Activated naive CD4-positive, alpha-beta T cell treated with anti-CD3 and anti-CD28 coated beads, Interleukin-2, amount 50 U/mL, for 72 hours (primary cell): ENCODE results near the gene PBX4. TPM values are rescaled to one million over a fixed set of nuclear protein-coding genes. Genes with fewer than 3 reads are reported as not detected.
A peak's percentile ranks its signal among the peaks of the same experiment; 100 is the strongest.

Experiments
- ATAC-seq, 2 donors: fragments of 150-1000 bp; cut with Tn5 transposase; 2 replicates each; pipeline ENCODE4 v1.10.0; 2021; ENCODE audit warnings: mild to moderate bottlenecking in 2 of 2, moderate library complexity in 2 of 2
- DNase-seq, 2 donors: peaks; one replicate each; pipeline ENCODE4 v3.0.0; 2021 to 2022; ENCODE audit warnings: low spot score in 2 of 2
- H3K27ac Mint-ChIP-seq, 2 donors: one replicate each; pipeline ENCODE4 v1.8.0; 2022; ENCODE audit warnings: mild to moderate bottlenecking in 2 of 2, mixed read lengths in 2 of 2
- H3K36me3 Mint-ChIP-seq, 2 donors: one replicate each; pipeline ENCODE4 v1.8.0; 2022; ENCODE audit warnings: mixed read lengths in 2 of 2
- H3K9me3 Mint-ChIP-seq, 2 donors: one replicate each; pipeline ENCODE4 v1.8.0; 2022; ENCODE audit warnings: mixed read lengths in 2 of 2
- total RNA-seq, 2 donors: library from RNA; stranded (reverse); gene quantifications; one replicate each; pipeline ENCODE4 v1.2.3, GENCODE V29; 2022

Gene PBX4
- total RNA-seq, 2 donors from 2014 or later, result 27.6 to 37.3 TPM

DNA sequence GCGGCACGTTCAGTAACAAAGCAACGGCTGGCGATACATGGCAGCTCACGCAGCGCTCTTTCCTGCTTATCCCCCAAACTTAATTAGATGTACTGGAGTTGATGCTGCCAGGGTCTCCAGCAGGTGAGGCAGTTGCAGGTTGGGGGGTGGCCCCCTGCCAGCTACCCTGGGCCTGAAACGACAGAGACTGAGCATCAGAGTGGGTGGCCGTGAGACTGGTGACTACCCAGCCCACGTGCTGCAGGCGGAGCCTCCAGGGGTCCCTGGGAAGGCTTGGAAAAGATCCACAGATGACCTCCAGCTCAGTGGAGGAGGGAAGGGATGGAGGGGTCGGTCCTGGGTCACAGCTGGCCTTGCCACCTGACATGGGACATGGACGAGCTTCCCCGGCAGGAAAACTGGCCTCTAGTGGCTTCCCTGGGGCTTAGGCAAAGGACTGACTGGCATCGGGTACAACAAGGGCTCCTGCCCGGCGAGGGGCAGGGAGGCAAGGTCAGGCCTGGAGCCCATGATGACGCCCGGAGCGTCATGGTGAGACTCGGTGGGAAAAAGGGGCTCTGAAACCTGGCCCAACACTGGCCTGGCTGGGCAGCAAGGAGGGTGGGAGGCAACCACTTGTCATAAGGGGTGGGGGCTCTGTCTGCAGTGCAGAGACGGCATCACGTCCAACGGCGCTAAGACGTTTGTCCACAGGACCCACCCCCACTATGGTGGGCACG lies 56.4 kb downstream of the PBX4 start:
- H3K36me3 Mint-ChIP-seq, result peaks cover 10 to 14% of the 10 kb centered on the region in 2 donors
- peak overlapping the region; percentile 77 to 81 for H3K27ac Mint-ChIP-seq
- H3K9me3 Mint-ChIP-seq, result no peaks in the 10 kb centered on the region
- ATAC-seq (no peak), DNase-seq (no peak)

GRCh38 chr19:19559931-19560330 lies 58.6 kb downstream of the PBX4 start:
- Mint-ChIP-seq H3K36me3 (peaks cover 6 to 9% of the 10 kb centered on the region in 2 donors), H3K9me3 (no peaks in the 10 kb centered on the region), H3K27ac (peak overlapping the region in 1 of 2 donors; percentile 71)
- ATAC-seq, result no peak
- DNase-seq, result no peak

DNA sequence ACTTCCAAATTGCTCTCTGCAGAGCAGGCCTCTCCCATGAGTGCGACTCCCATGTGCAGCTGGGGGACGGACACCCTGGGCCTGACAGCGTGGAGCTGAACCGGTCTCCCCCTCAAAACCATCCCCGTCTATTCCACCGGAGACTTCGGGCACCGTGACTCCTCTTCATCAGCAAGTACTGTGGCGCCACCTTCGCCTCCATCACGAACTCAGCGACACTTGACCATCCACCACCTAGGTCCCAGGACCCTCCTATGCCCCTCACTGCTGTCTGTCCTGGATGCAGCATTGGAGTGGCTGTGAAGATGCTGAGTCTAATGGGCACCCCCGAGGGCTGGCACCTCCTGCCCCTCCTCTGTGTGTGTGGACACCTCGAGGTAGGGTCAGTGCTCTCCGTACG lies 59.9 kb downstream of the PBX4 start:
- Mint-ChIP-seq H3K36me3 (no peaks in the 10 kb centered on the region), H3K9me3 (no peaks in the 10 kb centered on the region)
- ATAC-seq, result no peak

DNA sequence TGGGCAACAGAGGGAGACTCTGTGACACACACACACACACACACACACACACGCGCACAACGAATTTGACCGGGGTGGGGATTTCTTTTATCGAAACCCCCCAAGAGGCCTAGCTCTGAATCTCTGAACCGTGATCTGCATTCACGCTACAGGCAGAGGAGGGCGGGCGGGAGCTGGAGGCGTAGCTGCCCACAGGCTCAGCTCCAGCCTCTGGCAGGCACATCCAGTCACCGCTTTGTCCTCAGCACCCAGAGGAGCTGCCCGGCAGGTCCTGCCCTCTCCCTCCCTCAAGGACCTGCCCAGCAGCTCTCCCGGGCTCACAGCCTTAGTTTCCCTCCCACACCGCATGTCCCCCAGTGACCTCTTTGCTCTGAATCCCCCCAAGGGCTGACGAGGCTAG lies 60.4 kb downstream of the PBX4 start:
- Mint-ChIP-seq H3K9me3 (no peaks in the 10 kb centered on the region), H3K27ac (peak overlapping the region in 1 of 2 donors; percentile 66), H3K36me3 (no peaks in the 10 kb centered on the region)
- ATAC-seq (no peak), DNase-seq (no peak)

More for the DNA sequence above, 59.9 kb downstream of the PBX4 start:
- H3K27ac Mint-ChIP-seq, result peak overlapping the region in 1 of 2 donors; percentile 66
- DNase-seq, result no peak

DNA sequence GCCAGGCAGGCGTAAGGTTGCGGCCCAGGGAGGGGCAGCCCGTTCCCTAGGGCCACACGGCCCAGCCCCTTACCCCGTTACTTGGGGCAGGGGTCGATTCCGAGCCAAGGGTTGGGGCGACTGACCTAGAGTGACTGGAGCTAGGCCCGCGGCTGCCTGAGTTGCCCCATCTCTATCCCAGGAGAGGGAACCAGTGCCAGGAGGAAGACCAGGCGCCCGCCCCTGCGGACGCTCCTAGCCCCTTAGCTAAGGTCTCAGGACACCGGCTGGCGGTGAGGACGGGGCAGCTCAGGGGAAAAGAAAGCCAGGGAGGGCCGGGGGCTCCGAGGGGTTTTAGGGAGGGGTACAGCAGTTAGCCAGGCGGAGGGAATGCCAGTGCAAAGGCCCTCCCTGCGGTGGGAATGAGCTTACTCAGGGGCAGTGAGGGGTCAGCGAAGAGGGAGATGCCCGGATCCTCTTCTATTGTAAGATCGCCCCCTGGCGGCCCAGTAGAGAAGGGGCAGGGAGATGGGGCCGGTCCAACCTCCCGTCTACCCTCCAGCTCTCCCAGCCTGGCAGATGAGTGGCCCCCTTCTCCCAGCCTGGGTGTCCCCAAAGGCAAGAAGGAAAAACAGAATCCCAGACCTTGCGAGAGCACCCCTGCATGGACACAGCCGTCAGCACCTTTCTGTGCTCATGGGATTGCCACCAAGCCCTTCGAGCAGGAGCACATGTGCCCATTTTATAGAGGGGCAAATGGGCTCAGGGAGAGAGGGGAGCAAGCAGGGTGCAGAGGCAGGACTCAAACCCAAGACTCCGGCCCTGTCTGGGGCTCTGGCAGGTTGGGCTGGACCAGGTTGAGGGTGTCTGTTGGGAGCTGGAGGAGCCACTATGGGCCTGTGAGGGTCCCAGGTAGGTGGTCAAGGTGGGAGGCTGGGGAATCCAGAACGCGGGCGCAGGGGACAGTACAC lies 64.1 kb downstream of the PBX4 start:
- Mint-ChIP-seq H3K9me3 (no peaks in the 10 kb centered on the region), H3K36me3 (no peaks in the 10 kb centered on the region), H3K27ac (peak overlapping the region in 1 of 2 donors; percentile 21)
- peak in 1 of 2 donors; percentile 78 for DNase-seq
- ATAC-seq, result peak; percentile 66 to 76

GRCh38 chr19:19553670-19554069 lies 64.8 kb downstream of the PBX4 start:
- Mint-ChIP-seq H3K9me3 (no peaks in the 10 kb centered on the region), H3K36me3 (no peaks in the 10 kb centered on the region), H3K27ac (peak overlapping the region in 1 of 2 donors; percentile 21)
- ATAC-seq (no peak), DNase-seq (no peak)

- ATAC-seq, result peak; percentile 34 to 48
Observed at GRCh38 chr19:19552798-19553197, 65.7 kb downstream of the PBX4 start.

DNA sequence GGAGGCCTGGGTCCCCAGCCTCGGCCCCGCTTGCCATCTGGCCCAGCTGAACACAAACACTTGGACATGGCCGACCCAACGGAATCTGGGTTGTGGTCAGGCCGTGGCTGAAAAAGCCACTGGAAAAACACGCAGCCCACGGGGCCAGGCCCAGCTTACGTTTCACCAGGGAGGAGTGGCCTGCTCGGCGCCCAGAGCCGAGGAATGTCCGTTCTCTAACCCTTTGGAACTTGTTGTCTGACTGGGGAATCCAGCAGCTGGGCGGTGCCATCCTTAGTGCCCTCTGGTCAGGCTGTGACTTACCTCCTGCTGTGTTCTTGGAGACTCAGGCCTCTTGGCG lies 66.7 kb downstream of the PBX4 start:
- H3K27ac Mint-ChIP-seq, result peak overlapping the region in 1 of 2 donors; percentile 60
- no peaks in the 10 kb centered on the region for H3K9me3 Mint-ChIP-seq
- DNase-seq, result no peak
- no peaks in the 10 kb centered on the region for H3K36me3 Mint-ChIP-seq
- no peak for ATAC-seq

More at GRCh38 chr19:19552798-19553197, 65.7 kb downstream of the PBX4 start:
- Mint-ChIP-seq H3K36me3 (no peaks in the 10 kb centered on the region), H3K27ac (no peak overlapping the region), H3K9me3 (no peaks in the 10 kb centered on the region)
- DNase-seq, result no peak

DNA sequence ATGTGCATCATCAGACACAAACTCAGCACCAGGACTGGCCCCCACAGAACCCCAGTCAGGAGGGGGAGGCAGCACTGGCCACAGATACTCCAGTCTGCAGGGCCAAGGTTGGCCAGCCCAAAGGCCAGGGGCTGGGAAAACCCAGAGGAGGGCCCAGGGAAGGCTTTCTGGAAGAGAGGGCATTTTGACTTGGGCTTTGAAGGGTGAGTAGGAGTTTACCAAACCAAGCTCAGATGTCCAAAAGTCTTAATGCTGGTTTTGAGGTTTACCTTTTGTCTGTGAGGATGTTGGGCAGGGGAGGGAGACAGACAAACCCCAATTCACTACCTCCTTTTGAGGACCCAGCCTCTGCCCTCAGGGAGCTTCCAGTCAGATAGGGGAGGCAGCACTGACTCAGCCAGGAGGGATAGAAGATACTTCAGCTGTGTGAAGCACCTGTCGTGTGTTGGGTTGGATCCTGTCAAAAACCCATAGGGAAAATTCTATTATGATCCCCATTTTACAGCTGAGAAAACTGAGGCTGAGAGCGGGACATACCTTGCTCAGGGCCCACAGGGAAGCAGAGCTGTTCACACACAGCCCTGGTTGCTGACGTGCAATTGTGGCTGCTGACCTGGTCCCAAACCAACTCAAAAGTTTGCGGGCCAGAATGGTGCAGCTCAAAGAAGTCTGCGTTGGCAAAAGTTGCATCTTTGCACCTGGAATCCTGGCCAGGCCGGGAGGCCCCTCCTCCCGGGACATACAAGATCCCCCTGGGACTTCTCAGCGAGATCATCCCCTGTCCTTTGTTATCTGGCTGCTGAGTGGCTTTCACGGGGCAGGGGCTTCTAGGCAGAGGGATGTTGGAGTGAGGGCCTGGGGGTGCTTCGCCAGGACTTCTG lies 67.3 kb downstream of the PBX4 start:
- no peaks in the 10 kb centered on the region for H3K36me3 Mint-ChIP-seq
- no peaks in the 10 kb centered on the region for H3K9me3 Mint-ChIP-seq
- peak overlapping the region in 1 of 2 donors; percentile 65 for H3K27ac Mint-ChIP-seq
- DNase-seq (no peak), ATAC-seq (no peak)

GRCh38 chr19:19550485-19550929 lies 68.0 kb downstream of the PBX4 start:
- no peak for DNase-seq
- Mint-ChIP-seq H3K27ac (no peak overlapping the region), H3K36me3 (no peaks in the 10 kb centered on the region), H3K9me3 (no peaks in the 10 kb centered on the region)
- no peak for ATAC-seq

- no peak overlapping the region for H3K27ac Mint-ChIP-seq
- H3K36me3 Mint-ChIP-seq, result no peaks in the 10 kb centered on the region
- DNase-seq, result no peak
- no peak for ATAC-seq
- no peaks in the 10 kb centered on the region for H3K9me3 Mint-ChIP-seq
Observed at GRCh38 chr19:19549804-19550464, 68.6 kb downstream of the PBX4 start.

GRCh38 chr19:19548915-19549759 lies 69.3 kb downstream of the PBX4 start:
- Mint-ChIP-seq H3K9me3 (no peaks in the 10 kb centered on the region), H3K36me3 (no peaks in the 10 kb centered on the region), H3K27ac (no peak overlapping the region)
- no peak for ATAC-seq
- DNase-seq, result no peak

DNA sequence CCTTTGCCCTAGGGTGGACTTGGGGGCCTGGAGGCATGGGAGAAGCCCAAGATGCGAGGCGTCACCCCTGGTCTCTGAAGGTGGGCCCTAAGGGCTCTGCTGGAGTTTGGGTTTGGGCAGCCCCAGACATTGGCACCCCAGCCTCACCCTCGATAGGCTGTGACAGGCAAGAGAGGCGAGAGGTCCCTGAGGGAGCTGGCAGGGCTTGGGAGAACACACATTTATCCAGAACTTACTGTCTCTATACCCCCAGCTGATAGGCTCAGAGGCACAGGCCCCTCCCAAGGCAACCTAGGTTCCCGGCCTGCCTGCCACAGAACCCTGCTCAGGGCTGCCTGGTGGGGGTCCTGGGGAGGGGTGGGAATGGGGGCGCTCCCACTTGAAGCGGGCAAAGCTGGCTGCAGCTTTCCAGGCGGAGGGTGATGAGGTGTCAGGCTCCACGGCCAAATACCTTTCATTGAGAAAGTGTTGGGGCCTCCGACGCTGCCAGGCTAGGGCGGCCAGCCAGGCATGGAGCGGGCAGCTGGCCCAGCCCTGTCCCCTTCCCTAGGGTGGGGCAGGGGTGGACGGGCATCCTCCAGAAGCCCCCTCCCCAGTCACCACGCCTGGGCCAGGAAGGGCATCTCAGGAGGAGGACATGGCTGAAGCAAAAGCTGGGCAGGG lies 70.7 kb downstream of the PBX4 start:
- no peaks in the 10 kb centered on the region for H3K36me3 Mint-ChIP-seq
- DNase-seq, result no peak
- no peak overlapping the region for H3K27ac Mint-ChIP-seq
- ATAC-seq, result no peak
- H3K9me3 Mint-ChIP-seq, result no peaks in the 10 kb centered on the region

- Mint-ChIP-seq H3K36me3 (no peaks in the 10 kb centered on the region), H3K27ac (no peak overlapping the region), H3K9me3 (no peaks in the 10 kb centered on the region)
- no peak for ATAC-seq
- no peak for DNase-seq
Observed at GRCh38 chr19:19546751-19547162, 71.7 kb downstream of the PBX4 start.

DNA sequence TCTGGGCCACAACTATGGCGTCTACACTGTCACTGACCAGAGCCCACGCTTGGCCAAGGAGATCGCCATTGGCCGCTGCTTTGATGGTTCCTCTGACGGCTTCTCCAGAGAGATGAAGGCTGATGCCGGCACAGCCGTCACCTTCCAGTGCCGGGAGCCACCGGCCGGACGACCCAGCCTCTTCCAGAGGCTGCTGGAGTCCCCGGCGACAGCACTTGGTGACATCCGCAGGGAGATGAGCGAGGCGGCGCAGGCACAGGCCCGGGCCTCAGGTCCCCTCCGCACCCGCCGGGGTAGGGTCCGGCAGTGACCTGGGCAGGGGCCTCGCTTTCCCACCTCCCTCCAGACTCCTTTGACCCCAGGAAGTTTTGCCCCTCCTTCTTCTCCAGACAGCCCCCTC lies 72.8 kb downstream of the PBX4 start:
- no peak overlapping the region for H3K27ac Mint-ChIP-seq
- DNase-seq (no peak), ATAC-seq (no peak)
- no peaks in the 10 kb centered on the region for H3K36me3 Mint-ChIP-seq
- no peaks in the 10 kb centered on the region for H3K9me3 Mint-ChIP-seq
